ENCODE data around the gene SEMA3B. TPM values are rescaled to one million over a fixed set of nuclear protein-coding genes. Genes with fewer than 3 reads are reported as not detected.

SEMA3B gene
- total and polyA plus RNA-seq, 9 of the 15 experiments (the other 6 are each of a cell fraction or from before 2014, with no cell fraction given) = 0.03 to 1.8 (median 0.55) TPM; not detected in 1

GRCh38 chr3:50242851-50243542 lies 25.9 kb upstream of the SEMA3B start (continued):
- TF ChIP-seq YY1 (IDR thresholded peaks at IDR 0.05; ENCODE audit: borderline replicate concordance in 1 of 3, control insufficient read depth in 1 of 3, extremely low read depth in 1 of 3, insufficient read depth in 3 of 3, insufficient read length in 1 of 3, insufficient replicate concordance in 2 of 3, low read depth in 1 of 3, low read length in 2 of 3) = peak in 1 of 3 experiments; percentile 38
- no peak for TF ChIP-seq HCFC1 (IDR thresholded peaks at IDR 0.05; ENCODE audit: low read depth, low read length)
- TF ChIP-seq EWSR1 (IDR thresholded peaks at IDR 0.05; ENCODE audit: borderline replicate concordance, low read depth, partially characterized antibody) = no peak
- TF ChIP-seq CHD4 (IDR thresholded peaks at IDR 0.05; ENCODE audit: insufficient read depth, insufficient replicate concordance, low read depth, low read length, poor library complexity, severe bottlenecking) = no peak
- no peak for TF ChIP-seq MTF1 (CRISPR knock-in tag; IDR thresholded peaks at IDR 0.05; ENCODE audit: borderline replicate concordance)
- no peak for TF ChIP-seq BCLAF1 (IDR thresholded peaks at IDR 0.05; ENCODE audit: borderline replicate concordance in 1 of 2, control insufficient read depth in 1 of 2, low read depth in 2 of 2, low read length in 1 of 2)
- no peak for TF ChIP-seq ZNF445 (CRISPR knock-in tag; IDR thresholded peaks at IDR 0.05; ENCODE audit: low read depth)
- TF ChIP-seq, protein P1, sequence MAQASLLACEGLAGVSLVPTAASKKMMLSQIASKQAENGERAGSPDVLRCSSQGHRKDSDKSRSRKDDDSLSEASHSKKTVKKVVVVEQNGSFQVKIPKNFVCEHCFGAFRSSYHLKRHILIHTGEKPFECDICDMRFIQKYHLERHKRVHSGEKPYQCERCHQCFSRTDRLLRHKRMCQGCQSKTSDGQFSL (CRISPR knock-in tag; IDR thresholded peaks at IDR 0.05) = no peak
- TF ChIP-seq, protein P1 (tag; IDR thresholded peaks at IDR 0.05) = no peak
- TF ChIP-seq SFPQ (IDR thresholded peaks at IDR 0.05; ENCODE audit: low read depth, low read length) = no peak
- TF ChIP-seq MTA1 (IDR thresholded peaks at IDR 0.05; ENCODE audit: borderline replicate concordance) = no peak
- no peak for TF ChIP-seq LEF1 (IDR thresholded peaks at IDR 0.05)
- TF ChIP-seq ETS2 (tag; IDR thresholded peaks at IDR 0.05; ENCODE audit: borderline replicate concordance, poor library complexity, severe bottlenecking) = no peak
- no peak for TF ChIP-seq ZNF347 (CRISPR knock-in tag; IDR thresholded peaks at IDR 0.05; ENCODE audit: low read depth)
- TF ChIP-seq GTF2E2 (tag; IDR thresholded peaks at IDR 0.05) = no peak
- TF ChIP-seq FOXA3 (CRISPR knock-in tag; conservative IDR thresholded peaks at IDR 0.05 in 1 of 2, IDR thresholded peaks at IDR 0.05 in 1 of 2) = no peak
- no peak for TF ChIP-seq SLC30A9 (CRISPR knock-in tag; IDR thresholded peaks at IDR 0.05)
- TF ChIP-seq ZBED1 (IDR thresholded peaks at IDR 0.05) = no peak
- TF ChIP-seq SETDB1 (IDR thresholded peaks at IDR 0.05; ENCODE audit: low read length) = no peak
